AG04450 (cell line): Measurements from ENCODE around the gene XRCC2. TPM values are rescaled to one million over a fixed set of nuclear protein-coding genes. Genes with fewer than 3 reads are reported as not detected.

ENCODE experiments used
- CTCF ChIA-PET: fragments of 300-600, 350-600 bp; formaldehyde crosslinking; extraction: SDS; loops from one replicate; lab custom pipeline; 2022; ENCODE audit warnings: antibody characterized with exemption, inconsistent platforms; lab: Charles Lee
- POLR2A ChIA-PET: fragments of 350-600 bp; formaldehyde crosslinking; extraction: SDS; loops from one replicate; lab custom pipeline; 2021; ENCODE audit warnings: antibody characterized with exemption, inconsistent platforms; lab: Yijun Ruan, JAX
- DNase-seq: peaks from one replicate; pipeline ENCODE4 v3.0.0-alpha.2; 2011; ENCODE audit warnings: low read depth, low spot score
- H3K27ac ChIP-seq: one replicate; pipeline ENCODE4 v1.5.1; 2012; ENCODE audit warnings: low read depth, low read length, control low read depth
- H3K27me3 ChIP-seq: one replicate; pipeline ENCODE4 v1.6.0; 2012; ENCODE audit warnings: low read length; ENCODE audit not compliant: control insufficient read depth, insufficient read depth
- H3K4me3 ChIP-seq: 2 replicates; pipeline ENCODE4 v1.5.1; 2011; ENCODE audit warnings: mild to moderate bottlenecking, low read depth, low read length, control low read depth
- H3K9me3 ChIP-seq: 2 replicates; pipeline ENCODE4 v1.5.1; 2012; ENCODE audit warnings: low read length; ENCODE audit not compliant: control insufficient read depth, insufficient read depth
- CTCF ChIP-seq: IDR thresholded peaks from 2 replicates; pipeline ENCODE4 v1.5.1; 2011; ENCODE audit warnings: low read depth, low read length, control low read depth, inconsistent platforms
- polyA plus RNA-seq: library from polyadenylated mRNA; depleted of rRNA; stranded (reverse); fragments of >200 nt; gene quantifications from 2 replicates; pipeline ENCODE4 v1.2.3, GENCODE V29; 2011

The XRCC2 gene
- polyA plus RNA-seq, 1 experiment: 1.3 TPM

GRCh38 chr7:152672626-152673025, 3.3 kb downstream of the XRCC2 start:
- TF ChIP-seq CTCF: no peak
- POLR2A ChIA-PET: no interaction called here

GRCh38 chr7:152669758-152670157, 6.2 kb downstream of the XRCC2 start:
- POLR2A ChIA-PET: no interaction called here
- no peak for DNase-seq
- H3K27me3 ChIP-seq: no peaks in the 10 kb centered on the region
- no peak for TF ChIP-seq CTCF
- no peaks in the 10 kb centered on the region for H3K9me3 ChIP-seq
- H3K4me3 ChIP-seq: no peak overlapping the region
- no peak overlapping the region for H3K27ac ChIP-seq
- CTCF ChIA-PET: no interaction called here

More at GRCh38 chr7:152672626-152673025, 3.3 kb downstream of the XRCC2 start:
- no peaks in the 10 kb centered on the region for H3K27me3 ChIP-seq
- DNase-seq: no peak
- no peaks in the 10 kb centered on the region for H3K9me3 ChIP-seq
- CTCF ChIA-PET: no interaction called here
- no peak overlapping the region for H3K27ac ChIP-seq
- H3K4me3 ChIP-seq: no peak overlapping the region

GRCh38 chr7:152668975-152669374, 7.0 kb downstream of the XRCC2 start:
- POLR2A ChIA-PET: no interaction called here
- Histone ChIP-seq H3K4me3 (no peak overlapping the region), H3K27me3 (no peaks in the 10 kb centered on the region), H3K9me3 (no peaks in the 10 kb centered on the region), H3K27ac (no peak overlapping the region)
- no peak for DNase-seq
- CTCF ChIA-PET: no interaction called here
- no peak for TF ChIP-seq CTCF

- POLR2A ChIA-PET: no interaction called here
- H3K9me3 ChIP-seq: no peaks in the 10 kb centered on the region
- no peak overlapping the region for H3K4me3 ChIP-seq
- H3K27me3 ChIP-seq: no peaks in the 10 kb centered on the region
- CTCF ChIA-PET: no interaction called here
- DNase-seq: no peak
- TF ChIP-seq CTCF: no peak
- H3K27ac ChIP-seq: no peak overlapping the region
Measured at GRCh38 chr7:152667958-152668357, 8.0 kb downstream of the XRCC2 start.

- no peaks in the 10 kb centered on the region for H3K9me3 ChIP-seq
- no peak overlapping the region for H3K4me3 ChIP-seq
- H3K27me3 ChIP-seq: no peaks in the 10 kb centered on the region
- no peak for DNase-seq
- ChIA-PET POLR2A (no interaction called here), CTCF (interaction anchor here (0.6 kb wide), 1 partner anchor 28 kb away, joined by 3 read pairs; no protein-coding TSS in a partner anchor)
- TF ChIP-seq CTCF: no peak
- no peak overlapping the region for H3K27ac ChIP-seq
Measured at GRCh38 chr7:152666078-152666477, 9.9 kb downstream of the XRCC2 start.
